Mesenchymal stem cell (in vitro differentiated cells and primary cell): Measurements from ENCODE around the gene CEP170.
A peak's percentile ranks its signal among the peaks of the same experiment; 100 is the strongest.

Experiments
- DNase-seq: peaks from one replicate; pipeline ENCODE4 v3.0.0-alpha.2; 2013
- H2AFZ ChIP-seq: one replicate; pipeline ENCODE4 v1.6.1; 2013; ENCODE audit warnings: low read depth, mild to moderate bottlenecking, control low read depth, inconsistent platforms, low read length, moderate library complexity
- H2AK5ac ChIP-seq: 2 replicates; pipeline ENCODE4 v1.6.1; 2013; ENCODE audit warnings: low read length, moderate library complexity, mild to moderate bottlenecking, inconsistent platforms; ENCODE audit not compliant: severe bottlenecking
- H2BK120ac ChIP-seq: one replicate; pipeline ENCODE4 v1.6.1; 2013; ENCODE audit warnings: low read depth, mild to moderate bottlenecking, inconsistent platforms, low read length, moderate library complexity
- H2BK12ac ChIP-seq, 2 experiments: one replicate each; pipeline ENCODE4 v1.6.1; 2013; ENCODE audit warnings: inconsistent platforms in 2 of 2, low read length in 2 of 2, mild to moderate bottlenecking in 2 of 2, moderate library complexity in 2 of 2, control low read depth in 1 of 2
- H2BK15ac ChIP-seq: one replicate; pipeline ENCODE4 v1.6.1; 2013; ENCODE audit warnings: mild to moderate bottlenecking, low read depth, inconsistent platforms; ENCODE audit not compliant: poor library complexity, severe bottlenecking
- H2BK5ac ChIP-seq: 2 replicates; pipeline ENCODE4 v1.6.1; 2013; ENCODE audit warnings: low read depth, mild to moderate bottlenecking, low read length, control low read depth, inconsistent platforms; ENCODE audit not compliant: poor library complexity, severe bottlenecking
- H3K14ac ChIP-seq, 2 experiments: one replicate each; pipeline ENCODE4 v1.6.1; 2013; ENCODE audit warnings: inconsistent platforms in 2 of 2, low read length in 2 of 2, control low read depth in 1 of 2, mild to moderate bottlenecking in 1 of 2, moderate library complexity in 1 of 2
- H3K18ac ChIP-seq, 2 experiments: one replicate each; pipeline ENCODE4 v1.6.1; 2013; ENCODE audit warnings: inconsistent platforms in 2 of 2, low read length in 2 of 2, control low read depth in 1 of 2, low read depth in 1 of 2, mild to moderate bottlenecking in 1 of 2
- H3K23ac ChIP-seq, 2 experiments: one replicate each; pipeline ENCODE4 v1.6.1; 2013; ENCODE audit warnings: inconsistent platforms in 2 of 2, low read length in 2 of 2, mild to moderate bottlenecking in 2 of 2, moderate library complexity in 2 of 2, control low read depth in 1 of 2
- H3K27ac ChIP-seq: 2 replicates; pipeline ENCODE4 v1.5.1; 2013; ENCODE audit warnings: mild to moderate bottlenecking, moderate library complexity, low read length, control low read depth, inconsistent platforms; ENCODE audit not compliant: poor library complexity, severe bottlenecking
- H3K27me3 ChIP-seq, 2 experiments: 2 replicates each; pipeline versions ENCODE4 v1.6.1 to v1.7.0; 2013; ENCODE audit warnings: low read length in 2 of 2, mild to moderate bottlenecking in 2 of 2, moderate library complexity in 2 of 2, control low read depth in 1 of 2, inconsistent platforms in 1 of 2; ENCODE audit not compliant: control insufficient read depth in 1 of 2, insufficient read depth in 1 of 2
- H3K36me3 ChIP-seq, 2 experiments: 2 replicates each; pipeline versions ENCODE4 v1.6.1 to v1.7.0; 2013; ENCODE audit warnings: low read length in 2 of 2, control low read depth in 1 of 2, inconsistent platforms in 1 of 2, low read depth in 1 of 2, mild to moderate bottlenecking in 1 of 2; ENCODE audit not compliant: insufficient read depth in 2 of 2, control insufficient read depth in 1 of 2
- H3K4ac ChIP-seq, 2 experiments: one replicate each; pipeline ENCODE4 v1.6.1; 2013; ENCODE audit warnings: inconsistent platforms in 2 of 2, low read length in 2 of 2, mild to moderate bottlenecking in 2 of 2, moderate library complexity in 2 of 2, control low read depth in 1 of 2, low read depth in 1 of 2
- H3K4me1 ChIP-seq: 2 replicates; pipeline ENCODE4 v1.6.1; 2013; ENCODE audit warnings: low read depth, low read length, control low read depth; ENCODE audit not compliant: control insufficient read depth, insufficient read depth
- H3K4me2 ChIP-seq: 2 replicates; pipeline ENCODE4 v1.6.1; 2013; ENCODE audit warnings: low read length, mild to moderate bottlenecking, inconsistent platforms; ENCODE audit not compliant: poor library complexity, severe bottlenecking
- H3K4me3 ChIP-seq, 2 experiments: 2 replicates each; pipeline versions ENCODE4 v1.5.1 to v1.7.0; 2013; ENCODE audit warnings: low read length in 2 of 2, mild to moderate bottlenecking in 2 of 2, control low read depth in 1 of 2, low read depth in 1 of 2; ENCODE audit not compliant: insufficient read depth in 1 of 2
- H3K79me1 ChIP-seq: replicated peaks from 2 replicates; pipeline ENCODE4 v1.6.1; 2013; ENCODE audit warnings: mild to moderate bottlenecking, control low read depth, low read length, inconsistent platforms; ENCODE audit not compliant: poor library complexity, severe bottlenecking
- H3K9ac ChIP-seq: 2 replicates; pipeline ENCODE4 v1.7.0; 2013; ENCODE audit warnings: mild to moderate bottlenecking, low read length, moderate library complexity
- H3K9me3 ChIP-seq: 2 replicates; pipeline ENCODE4 v1.7.0; 2013; ENCODE audit warnings: mild to moderate bottlenecking, low read length; ENCODE audit not compliant: control insufficient read depth
- H4K8ac ChIP-seq: one replicate; pipeline ENCODE4 v1.6.1; 2013; ENCODE audit warnings: inconsistent platforms, mild to moderate bottlenecking, low read length, moderate library complexity
- H4K91ac ChIP-seq: one replicate; pipeline ENCODE4 v1.6.1; 2013; ENCODE audit warnings: mild to moderate bottlenecking, low read length, inconsistent platforms
- WGBS: methylation state at CpG from one replicate; pipeline ENCODE4 v1.1.7; 2013; ENCODE audit warnings: mixed read lengths; 5-methylcytosine and 5-hydroxymethylcytosine counted together

Gene CEP170

DNA sequence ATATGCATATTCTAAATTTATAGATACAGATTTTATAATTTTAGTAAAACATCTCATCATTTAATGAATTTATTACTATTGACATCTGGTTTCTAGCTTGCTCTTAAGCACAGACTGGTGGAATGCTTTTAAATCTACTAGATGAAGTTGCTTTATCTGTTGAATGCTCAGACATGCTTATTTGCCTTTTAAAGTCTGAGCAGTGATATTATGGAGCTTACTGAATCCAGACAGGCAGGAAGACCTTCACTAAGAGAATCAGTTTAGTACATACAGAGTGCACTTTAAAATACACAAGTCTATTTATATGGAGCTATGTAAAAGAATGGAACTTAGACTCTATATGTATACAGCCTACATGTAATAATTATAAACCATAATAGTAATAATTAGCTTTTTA is 17.3 kb upstream of the CEP170 start:
- peaks cover 9% of the 10 kb centered on the region for H3K4me1 ChIP-seq
- no peak overlapping the region for H3K9ac ChIP-seq
- no peak for DNase-seq
- H2AK5ac ChIP-seq: no peak overlapping the region
- no peak overlapping the region for H4K91ac ChIP-seq
- no peak overlapping the region for H2BK12ac ChIP-seq
- peaks cover 11% of the 10 kb centered on the region for H3K79me1 ChIP-seq
- no peak overlapping the region for H2BK5ac ChIP-seq
- no peak overlapping the region for H2BK15ac ChIP-seq
- H3K4ac ChIP-seq: no peak overlapping the region
- peaks cover 6% of the 10 kb centered on the region for H3K9me3 ChIP-seq
- H3K14ac ChIP-seq: no peak overlapping the region
- H3K4me3 ChIP-seq: no peak overlapping the region
- no peak overlapping the region for H4K8ac ChIP-seq
- peak overlapping the region; percentile 58 for H3K27ac ChIP-seq
- H3K36me3 ChIP-seq: peaks cover 7 to 82% of the 10 kb centered on the region in 2 experiments
- no peak overlapping the region for H3K4me2 ChIP-seq
- H3K18ac ChIP-seq: no peak overlapping the region
- no peak overlapping the region for H2BK120ac ChIP-seq
- H3K27me3 ChIP-seq: no peaks in the 10 kb centered on the region
- no peak overlapping the region for H2AFZ ChIP-seq
- no peak overlapping the region for H3K23ac ChIP-seq

- no peak overlapping the region for H2BK5ac ChIP-seq
- H3K27me3 ChIP-seq: no peaks in the 10 kb centered on the region
- H2AK5ac ChIP-seq: no peak overlapping the region
Observed at GRCh38 chr1:243271996-243272395, 16.9 kb upstream of the CEP170 start.

GRCh38 chr1:243270097-243270864 is 15.2 kb upstream of the CEP170 start:
- Histone ChIP-seq H3K23ac (no peak overlapping the region), H2AK5ac (peak overlapping the region; percentile 71), H3K36me3 (peaks cover 7 to 61% of the 10 kb centered on the region in 2 experiments), H3K4ac (peak overlapping the region; percentile 16 to 93), H3K4me3 (peak overlapping the region in 1 of 2 experiments; percentile 2), H3K27me3 (no peaks in the 10 kb centered on the region), H2BK12ac (peak overlapping the region; percentile 29 to 97), H2AFZ (no peak overlapping the region), H3K14ac (no peak overlapping the region), H3K4me1 (peaks cover 13% of the 10 kb centered on the region), H3K9ac (no peak overlapping the region), H3K9me3 (no peaks in the 10 kb centered on the region), H2BK120ac (no peak overlapping the region), H3K18ac (peak overlapping the region; percentile 56 to 100), H2BK15ac (no peak overlapping the region), H3K79me1 (peaks cover 14% of the 10 kb centered on the region), H4K91ac (no peak overlapping the region), H3K27ac (peak overlapping the region; percentile 72), H3K4me2 (no peak overlapping the region), H2BK5ac (no peak overlapping the region), H4K8ac (no peak overlapping the region)
- WGBS: 72% methylated on average over 6 of the region's 6 CpGs
- no peak for DNase-seq

More at GRCh38 chr1:243271996-243272395, 16.9 kb upstream of the CEP170 start:
- no peak overlapping the region for H4K8ac ChIP-seq
- H2BK120ac ChIP-seq: no peak overlapping the region
- H3K4ac ChIP-seq: no peak overlapping the region
- no peak overlapping the region for H3K18ac ChIP-seq
- H3K79me1 ChIP-seq: peaks cover 13% of the 10 kb centered on the region
- no peak overlapping the region for H4K91ac ChIP-seq
- H2BK12ac ChIP-seq: no peak overlapping the region
- no peak overlapping the region for H2BK15ac ChIP-seq
- no peak overlapping the region for H3K4me2 ChIP-seq
- no peak overlapping the region for H3K9ac ChIP-seq
- no peak overlapping the region for H3K23ac ChIP-seq
- peaks cover 2% of the 10 kb centered on the region for H3K9me3 ChIP-seq
- no peak overlapping the region for H3K4me3 ChIP-seq
- H3K14ac ChIP-seq: no peak overlapping the region
- no peak for DNase-seq
- peaks cover 9% of the 10 kb centered on the region for H3K4me1 ChIP-seq
- no peak overlapping the region for H3K27ac ChIP-seq
- H3K36me3 ChIP-seq: peaks cover 7 to 79% of the 10 kb centered on the region in 2 experiments
- no peak overlapping the region for H2AFZ ChIP-seq
- WGBS: no CpG with 5 or more reads among the region's 1 CpG

DNA sequence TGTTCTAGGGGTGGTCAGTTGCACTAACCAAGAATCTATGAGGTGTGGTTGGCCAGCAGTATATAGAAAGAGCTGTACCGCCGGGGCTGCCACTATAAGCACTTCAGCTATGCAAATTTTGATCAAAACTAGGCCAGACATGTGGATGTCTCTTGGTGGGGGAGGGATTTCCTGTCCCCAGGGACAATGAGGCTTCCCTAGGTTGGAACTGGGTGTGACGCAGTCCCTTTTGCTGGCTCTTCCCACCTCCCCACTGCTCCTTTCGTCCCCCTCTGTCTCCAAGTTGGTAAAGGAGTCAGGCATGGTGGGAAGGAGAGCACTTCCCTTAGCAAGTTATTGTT is 14.3 kb upstream of the CEP170 start:
- 70% methylated on average over 2 of the region's 4 CpGs for WGBS
- peaks cover 13% of the 10 kb centered on the region for H3K4me1 ChIP-seq
- peak overlapping the region; percentile 72 for H3K27ac ChIP-seq
- peak overlapping the region in 1 of 2 experiments; percentile 91 for H3K14ac ChIP-seq
- no peak overlapping the region for H3K4me2 ChIP-seq
- H2BK120ac ChIP-seq: peak overlapping the region; percentile 44
- peak overlapping the region; percentile 7 to 93 for H3K4ac ChIP-seq
- peaks cover 7 to 53% of the 10 kb centered on the region in 2 experiments for H3K36me3 ChIP-seq
- no peak for DNase-seq
- H3K9me3 ChIP-seq: no peaks in the 10 kb centered on the region
- H4K8ac ChIP-seq: no peak overlapping the region
- H3K9ac ChIP-seq: peak overlapping the region; percentile 52
- H3K79me1 ChIP-seq: peaks cover 11% of the 10 kb centered on the region
- H2AFZ ChIP-seq: no peak overlapping the region
- peak overlapping the region; percentile 12 to 97 for H2BK12ac ChIP-seq
- H3K27me3 ChIP-seq: no peaks in the 10 kb centered on the region
- peak overlapping the region; percentile 65 to 100 for H3K18ac ChIP-seq
- no peak overlapping the region for H2BK5ac ChIP-seq
- H3K4me3 ChIP-seq: no peak overlapping the region
- H2AK5ac ChIP-seq: peak overlapping the region; percentile 25
- peak overlapping the region in 1 of 2 experiments; percentile 59 for H3K23ac ChIP-seq
- no peak overlapping the region for H2BK15ac ChIP-seq
- H4K91ac ChIP-seq: peak overlapping the region; percentile 73
